Thyroid gland (tissue), 4 donors: Measurements from ENCODE around the gene TFF2. TPM values are rescaled to one million over a fixed set of nuclear protein-coding genes. Genes with fewer than 3 reads are reported as not detected.

ENCODE experiments used
- DNase-seq, 2 donors: peaks; one replicate each; pipeline ENCODE4 v3.0.0-alpha.2; 2019
- H3K27ac ChIP-seq, 3 donors: fragments of 200-600 bp; sonication (generic); 1 replicate in 2 of 3; 2 replicates in 1 of 3; pipeline ENCODE4 v1.5.1; 2016 to 2019; ENCODE audit warnings: mild to moderate bottlenecking in 1 of 3, moderate library complexity in 1 of 3
- H3K27me3 ChIP-seq: fragments of 200-600 bp; sonication (generic); one replicate; pipeline ENCODE4 v1.5.1; 2019
- H3K36me3 ChIP-seq, 2 donors: fragments of 200-600 bp; sonication (generic); one replicate each; pipeline ENCODE4 v1.5.1; 2016 to 2019
- H3K4me1 ChIP-seq, 2 donors: fragments of 200-600 bp; sonication (generic); one replicate each; pipeline ENCODE4 v1.5.1; 2017 to 2019
- H3K4me3 ChIP-seq, 3 donors: fragments of 200-600 bp; sonication (generic); replicated peaks in 1 of 3; 1 replicate in 2 of 3; 2 replicates in 1 of 3; pipeline ENCODE4 v1.5.1; 2016; ENCODE audit warnings: mild to moderate bottlenecking in 1 of 3
- H3K9me3 ChIP-seq: fragments of 200-600 bp; sonication (generic); one replicate; pipeline ENCODE4 v1.5.1; 2017
- CTCF ChIP-seq, 6 experiments: fragments of 200-600 bp in 3 of 6; fragments of 450-650 bp in 3 of 6; sonication (generic) in 3 of 6; IDR thresholded peaks; one replicate each; pipeline ENCODE4 v1.5.1; 2016 to 2019; ENCODE audit warnings: antibody characterized with exemption in 6 of 6, mild to moderate bottlenecking in 2 of 6, inconsistent platforms in 1 of 6, moderate library complexity in 1 of 6
- POLR2A ChIP-seq, 2 donors: fragments of 450-650 bp; IDR thresholded peaks; one replicate each; pipeline ENCODE4 v1.6.1; 2017; ENCODE audit warnings: antibody characterized with exemption in 2 of 2, mild to moderate bottlenecking in 2 of 2, moderate library complexity in 1 of 2
- WGBS, 2 donors: methylation state at CpG; one replicate each; pipeline ENCODE4 v1.1.5; 2017; 5-methylcytosine and 5-hydroxymethylcytosine counted together
- intact Hi-C: fragments of 100-400 bp; cut with DNase I; formaldehyde crosslinking; loops from one replicate; pipeline ENCODE4 v1.15.1; 2023
- total RNA-seq, 4 donors: library from RNA; depleted of rRNA; stranded (reverse); fragments of >200 nt; gene quantifications; one replicate each; pipeline ENCODE4 v1.2.3, GENCODE V29; 2016

The TFF2 gene
- total RNA-seq, 4 donors from 2014 or later, result 2.5 to 14.3 TPM; not detected in 2

- no peaks in the 10 kb centered on the region for H3K27me3 ChIP-seq
- H3K4me1 ChIP-seq, result peaks cover 14 to 24% of the 10 kb centered on the region in 2 donors
- DNase-seq, result no peak
- H3K36me3 ChIP-seq, result no peaks in the 10 kb centered on the region
- TF ChIP-seq POLR2A (IDR thresholded peaks at IDR 0.05) (no peak), CTCF (IDR thresholded peaks at IDR 0.05) (no peak)
- H3K4me3 ChIP-seq, result no peak overlapping the region
- no peaks in the 10 kb centered on the region for H3K9me3 ChIP-seq
- WGBS, 2 donors, result 42 to 64% methylated on average over 19 to 23 of the region's 23 CpGs
- no peak overlapping the region for H3K27ac ChIP-seq
- intact Hi-C loops, result no loop called here
Measured at GRCh38 chr21:42374864-42375499, 24.2 kb upstream of the TFF2 start.

GRCh38 chr21:42374457-42374856 is 23.7 kb upstream of the TFF2 start:
- H3K9me3 ChIP-seq, result no peaks in the 10 kb centered on the region
- intact Hi-C loops, result no loop called here
- TF ChIP-seq CTCF (IDR thresholded peaks at IDR 0.05), result no peak
- no peak for TF ChIP-seq POLR2A (IDR thresholded peaks at IDR 0.05)
- no peak overlapping the region for H3K4me3 ChIP-seq
- DNase-seq, result no peak
- H3K36me3 ChIP-seq, result no peaks in the 10 kb centered on the region
- no peak overlapping the region for H3K27ac ChIP-seq
- peaks cover 14 to 24% of the 10 kb centered on the region in 2 donors for H3K4me1 ChIP-seq
- 82 to 84% methylated on average over 7 of the region's 7 CpGs for WGBS, 2 donors
- H3K27me3 ChIP-seq, result no peaks in the 10 kb centered on the region

- Histone ChIP-seq H3K36me3 (no peaks in the 10 kb centered on the region), H3K9me3 (no peaks in the 10 kb centered on the region), H3K27ac (no peak overlapping the region), H3K27me3 (no peaks in the 10 kb centered on the region), H3K4me1 (peaks cover 14 to 24% of the 10 kb centered on the region in 2 donors), H3K4me3 (no peak overlapping the region)
- DNase-seq, result no peak
- TF ChIP-seq POLR2A (IDR thresholded peaks at IDR 0.05), result no peak
- TF ChIP-seq CTCF (IDR thresholded peaks at IDR 0.05), result no peak
- intact Hi-C loops, result no loop called here
- WGBS, 2 donors, result 84 to 91% methylated on average over 14 to 16 of the region's 16 CpGs
Measured at GRCh38 chr21:42373908-42374455, 23.2 kb upstream of the TFF2 start.

GRCh38 chr21:42373196-42373907 is 22.6 kb upstream of the TFF2 start:
- intact Hi-C loops, result no loop called here
- WGBS, 2 donors, result 81 to 83% methylated on average over 23 to 25 of the region's 25 CpGs

More at GRCh38 chr21:42373196-42373907, 22.6 kb upstream of the TFF2 start:
- DNase-seq, result no peak
- TF ChIP-seq CTCF (IDR thresholded peaks at IDR 0.05), result no peak
- no peak for TF ChIP-seq POLR2A (IDR thresholded peaks at IDR 0.05)
- Histone ChIP-seq H3K36me3 (no peaks in the 10 kb centered on the region), H3K4me3 (no peak overlapping the region), H3K27ac (no peak overlapping the region), H3K27me3 (no peaks in the 10 kb centered on the region), H3K9me3 (no peaks in the 10 kb centered on the region), H3K4me1 (peaks cover 14 to 24% of the 10 kb centered on the region in 2 donors)
